ENCODE data around the gene ARHGEF10L.
A peak's percentile ranks its signal among the peaks of the same experiment; 100 is the strongest.

The ARHGEF10L gene

GRCh38 chr1:17551755-17552234 is 12.3 kb downstream of the ARHGEF10L start:
- DNase-seq, result peak in 2 of 3 experiments; percentile 77 to 88

- no peak for DNase-seq
Observed at GRCh38 chr1:17553975-17554700, 14.6 kb downstream of the ARHGEF10L start.

GRCh38 chr1:17554954-17555353 is 15.5 kb downstream of the ARHGEF10L start:
- DNase-seq, result no peak

- no peak for DNase-seq
Observed at GRCh38 chr1:17557986-17558385, 18.5 kb downstream of the ARHGEF10L start.

GRCh38 chr1:17558541-17558940 is 19.0 kb downstream of the ARHGEF10L start:
- DNase-seq, result no peak

- DNase-seq, result no peak
Observed at GRCh38 chr1:17558954-17559614, 19.6 kb downstream of the ARHGEF10L start.

GRCh38 chr1:17559615-17560419 is 20.3 kb downstream of the ARHGEF10L start:
- no peak for DNase-seq

- no peak for DNase-seq
Observed at GRCh38 chr1:17561247-17561548, 21.7 kb downstream of the ARHGEF10L start.

- DNase-seq, result no peak
Observed at GRCh38 chr1:17561561-17561985, 22.1 kb downstream of the ARHGEF10L start.

- no peak for DNase-seq
Observed at GRCh38 chr1:17562375-17562774, 22.9 kb downstream of the ARHGEF10L start.

GRCh38 chr1:17563494-17564281 is 24.2 kb downstream of the ARHGEF10L start:
- DNase-seq, result no peak

- DNase-seq, result no peak
Observed at GRCh38 chr1:17564458-17565393, 25.2 kb downstream of the ARHGEF10L start.

- peak in 2 of 3 experiments; percentile 17 to 19 for DNase-seq
Observed at GRCh38 chr1:17565461-17566252, 26.2 kb downstream of the ARHGEF10L start.

GRCh38 chr1:17566417-17566816 is 26.9 kb downstream of the ARHGEF10L start:
- DNase-seq, result no peak

GRCh38 chr1:17566892-17567291 is 27.4 kb downstream of the ARHGEF10L start:
- DNase-seq, result no peak

GRCh38 chr1:17567582-17567981 is 28.1 kb downstream of the ARHGEF10L start:
- no peak for DNase-seq

- no peak for DNase-seq
Observed at GRCh38 chr1:17568014-17568900, 28.8 kb downstream of the ARHGEF10L start.

GRCh38 chr1:17569200-17570139 is 30.0 kb downstream of the ARHGEF10L start:
- DNase-seq, result no peak

- DNase-seq, result no peak
Observed at GRCh38 chr1:17570228-17570627, 30.7 kb downstream of the ARHGEF10L start.

Data from NCI-H1417 (cell line).